Measurements from ENCODE around the gene TMEM242. TPM values are rescaled to one million over a fixed set of nuclear protein-coding genes. Genes with fewer than 3 reads are reported as not detected.

TMEM242 gene
- total and polyA plus RNA-seq, 2 of the 13 experiments (the other 11 are each of a cell fraction or from before 2014, with no cell fraction given), result 5.6 to 11.1 TPM

GRCh38 chr6:157314705-157315321 lies 8.5 kb downstream of the TMEM242 start (continued):
- TF ChIP-seq SOX6 (IDR thresholded peaks at IDR 0.05), result no peak
- TF ChIP-seq SOX6 (CRISPR knock-in tag; IDR thresholded peaks at IDR 0.05), result no peak
- TF ChIP-seq ZFYVE20 (CRISPR knock-in tag; IDR thresholded peaks at IDR 0.05; ENCODE audit: borderline replicate concordance, low read depth), result no peak
- TF ChIP-seq ZNF558 (CRISPR knock-in tag; IDR thresholded peaks at IDR 0.05; ENCODE audit: borderline replicate concordance), result no peak
- no peak for TF ChIP-seq KDM5B (CRISPR knock-in tag; IDR thresholded peaks at IDR 0.05; ENCODE audit: borderline replicate concordance)
- no peak for TF ChIP-seq KMT2A (CRISPR knock-in tag; IDR thresholded peaks at IDR 0.05)
- TF ChIP-seq NAIF1 (CRISPR knock-in tag; IDR thresholded peaks at IDR 0.05; ENCODE audit: borderline replicate concordance), result no peak
- TF ChIP-seq MBD4 (IDR thresholded peaks at IDR 0.05; ENCODE audit: borderline replicate concordance, low read length), result 0 out of 2 replicates have a peak, but pooled peaks have one; percentile 43
- no peak for TF ChIP-seq SRY (CRISPR knock-in tag; IDR thresholded peaks at IDR 0.05)
- TF ChIP-seq ZSCAN9 (CRISPR knock-in tag; IDR thresholded peaks at IDR 0.05; ENCODE audit: borderline replicate concordance), result peak; percentile 62; the same call in 1 of the 2 replicates
- TF ChIP-seq ZFP82 (CRISPR knock-in tag; IDR thresholded peaks at IDR 0.05; ENCODE audit: borderline replicate concordance), result no peak
- peak; percentile 91 for TF ChIP-seq RAD21 (CRISPR knock-in tag; IDR thresholded peaks at IDR 0.05)
- no peak for TF ChIP-seq CEBPB (IDR thresholded peaks at IDR 0.05; ENCODE audit: borderline replicate concordance, low read depth, low read length)
- TF ChIP-seq ZNF619 (CRISPR knock-in tag; IDR thresholded peaks at IDR 0.05), result no peak
- TF ChIP-seq GATAD2A (CRISPR knock-in tag; IDR thresholded peaks at IDR 0.05), result peak; percentile 41; the same call in 1 of the 2 replicates
- TF ChIP-seq ZGPAT (CRISPR knock-in tag; IDR thresholded peaks at IDR 0.05), result peak; percentile 50; the same call in 1 of the 2 replicates
- no peak for TF ChIP-seq ATF7 (IDR thresholded peaks at IDR 0.05)
- no peak for TF ChIP-seq ATF7 (CRISPR knock-in tag; IDR thresholded peaks at IDR 0.05)
- TF ChIP-seq ZBTB21 (CRISPR knock-in tag; IDR thresholded peaks at IDR 0.05), result no peak
